Suprapubic skin (tissue), 4 donors: Measurements from ENCODE around the gene ADGRB3.

ENCODE experiments used
- EP300 ChIP-seq: sonication (generic); formaldehyde crosslinking; IDR thresholded peaks from one replicate; pipeline ENCODE4 v1.6.1; 2017; ENCODE audit warnings: antibody characterized with exemption
- POLR2A ChIP-seq, 2 donors: fragments of 450-650 bp; IDR thresholded peaks; one replicate each; pipeline ENCODE4 v1.6.1; 2017; ENCODE audit warnings: antibody characterized with exemption in 2 of 2, mild to moderate bottlenecking in 2 of 2, moderate library complexity in 2 of 2
- POLR2AphosphoS5 ChIP-seq, 3 donors: sonication (generic); formaldehyde crosslinking; IDR thresholded peaks; one replicate each; pipeline ENCODE4 v1.6.1; 2017; ENCODE audit warnings: antibody characterized with exemption in 3 of 3
- TF ChIP-seq, protein P1 (sequence below), 2 donors: fragments of 200-600 bp in 1 of 2; fragments of 450-650 bp in 1 of 2; sonication (generic) in 1 of 2; IDR thresholded peaks; one replicate each; pipeline ENCODE4 v1.5.1; 2016 to 2019; ENCODE audit warnings: antibody characterized with exemption in 2 of 2, mild to moderate bottlenecking in 1 of 2, moderate library complexity in 1 of 2

DNA sequence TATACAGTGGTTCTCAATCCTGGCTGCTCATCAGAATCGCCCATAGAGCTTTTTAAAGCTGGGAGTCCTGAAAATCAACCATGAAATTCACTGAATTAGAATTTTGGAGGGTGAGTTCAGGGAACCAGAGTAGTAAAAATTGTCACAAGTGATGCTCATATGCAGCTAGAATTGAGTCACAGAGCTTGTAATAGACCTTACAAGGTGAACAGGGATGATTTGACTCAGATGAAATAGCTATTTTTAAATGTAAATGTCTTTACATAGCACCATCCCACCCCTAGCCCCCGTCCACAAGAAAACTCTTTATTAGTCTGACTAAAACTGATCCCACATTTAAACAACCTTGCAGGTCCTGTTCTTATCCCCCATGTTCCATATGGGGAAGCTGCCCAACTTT lies 630.0 kb downstream of the ADGRB3 start:
- TF ChIP-seq, protein P1, sequence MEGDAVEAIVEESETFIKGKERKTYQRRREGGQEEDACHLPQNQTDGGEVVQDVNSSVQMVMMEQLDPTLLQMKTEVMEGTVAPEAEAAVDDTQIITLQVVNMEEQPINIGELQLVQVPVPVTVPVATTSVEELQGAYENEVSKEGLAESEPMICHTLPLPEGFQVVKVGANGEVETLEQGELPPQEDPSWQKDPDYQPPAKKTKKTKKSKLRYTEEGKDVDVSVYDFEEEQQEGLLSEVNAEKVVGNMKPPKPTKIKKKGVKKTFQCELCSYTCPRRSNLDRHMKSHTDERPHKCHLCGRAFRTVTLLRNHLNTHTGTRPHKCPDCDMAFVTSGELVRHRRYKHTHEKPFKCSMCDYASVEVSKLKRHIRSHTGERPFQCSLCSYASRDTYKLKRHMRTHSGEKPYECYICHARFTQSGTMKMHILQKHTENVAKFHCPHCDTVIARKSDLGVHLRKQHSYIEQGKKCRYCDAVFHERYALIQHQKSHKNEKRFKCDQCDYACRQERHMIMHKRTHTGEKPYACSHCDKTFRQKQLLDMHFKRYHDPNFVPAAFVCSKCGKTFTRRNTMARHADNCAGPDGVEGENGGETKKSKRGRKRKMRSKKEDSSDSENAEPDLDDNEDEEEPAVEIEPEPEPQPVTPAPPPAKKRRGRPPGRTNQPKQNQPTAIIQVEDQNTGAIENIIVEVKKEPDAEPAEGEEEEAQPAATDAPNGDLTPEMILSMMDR (IDR thresholded peaks at IDR 0.05) = no peak
- TF ChIP-seq POLR2A (IDR thresholded peaks at IDR 0.05) (no peak), POLR2AphosphoS5 (IDR thresholded peaks at IDR 0.05) (no peak), EP300 (no peak)
